Measurements from ENCODE around the gene LRRC8A.

DNA sequence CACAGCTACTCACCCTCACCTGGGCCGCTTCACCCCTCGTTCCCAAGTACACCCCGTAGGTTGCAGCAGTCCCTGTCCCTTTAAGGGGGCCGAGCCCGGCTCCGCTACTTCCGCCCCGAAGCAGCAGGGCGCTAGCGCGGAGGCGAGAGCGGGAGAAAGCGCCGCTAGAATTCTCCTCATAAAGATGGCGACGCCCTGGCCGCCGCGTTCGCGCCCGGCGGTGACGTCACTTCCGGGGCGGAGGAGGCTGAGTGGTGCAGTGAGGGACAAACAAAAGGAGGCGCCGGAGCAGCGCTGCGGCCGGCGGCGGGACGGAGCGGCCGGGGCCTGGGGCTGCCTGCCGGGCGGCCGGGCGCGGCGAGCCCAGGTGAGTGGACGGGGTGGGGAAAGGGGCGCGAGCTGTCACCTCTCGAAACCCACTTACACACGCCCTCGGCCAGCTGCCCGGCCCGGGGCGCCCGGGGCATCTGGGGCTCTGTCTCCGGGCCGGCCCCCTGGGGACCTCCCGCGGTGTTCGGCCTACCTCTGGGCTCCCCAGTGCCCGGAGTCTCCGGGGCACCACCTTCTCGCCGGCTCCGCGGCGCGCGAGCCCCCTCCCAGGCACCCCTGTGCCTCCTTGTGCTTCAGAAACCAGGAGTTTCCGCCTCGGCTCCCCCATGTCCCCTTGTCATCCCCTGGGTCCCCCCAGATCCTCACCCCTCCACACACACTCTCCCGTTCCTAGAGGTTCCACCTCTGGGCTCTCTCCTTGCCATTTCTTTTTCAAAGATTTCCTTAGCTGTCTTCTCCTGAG is at the start of gene LRRC8A, which contains the start of gene KYAT1:
- TF ChIP-seq, protein P1, sequence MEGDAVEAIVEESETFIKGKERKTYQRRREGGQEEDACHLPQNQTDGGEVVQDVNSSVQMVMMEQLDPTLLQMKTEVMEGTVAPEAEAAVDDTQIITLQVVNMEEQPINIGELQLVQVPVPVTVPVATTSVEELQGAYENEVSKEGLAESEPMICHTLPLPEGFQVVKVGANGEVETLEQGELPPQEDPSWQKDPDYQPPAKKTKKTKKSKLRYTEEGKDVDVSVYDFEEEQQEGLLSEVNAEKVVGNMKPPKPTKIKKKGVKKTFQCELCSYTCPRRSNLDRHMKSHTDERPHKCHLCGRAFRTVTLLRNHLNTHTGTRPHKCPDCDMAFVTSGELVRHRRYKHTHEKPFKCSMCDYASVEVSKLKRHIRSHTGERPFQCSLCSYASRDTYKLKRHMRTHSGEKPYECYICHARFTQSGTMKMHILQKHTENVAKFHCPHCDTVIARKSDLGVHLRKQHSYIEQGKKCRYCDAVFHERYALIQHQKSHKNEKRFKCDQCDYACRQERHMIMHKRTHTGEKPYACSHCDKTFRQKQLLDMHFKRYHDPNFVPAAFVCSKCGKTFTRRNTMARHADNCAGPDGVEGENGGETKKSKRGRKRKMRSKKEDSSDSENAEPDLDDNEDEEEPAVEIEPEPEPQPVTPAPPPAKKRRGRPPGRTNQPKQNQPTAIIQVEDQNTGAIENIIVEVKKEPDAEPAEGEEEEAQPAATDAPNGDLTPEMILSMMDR (IDR thresholded peaks at IDR 0.05): peak in 2 of 3 experiments; percentile 11 to 27
- TF ChIP-seq POLR2A (IDR thresholded peaks at IDR 0.05; ENCODE audit: low read depth) (no peak), EP300 (IDR thresholded peaks at IDR 0.05) (no peak), POLR2AphosphoS5 (IDR thresholded peaks at IDR 0.05) (peak; percentile 87 to 93)
